ENCODE measurements around the gene CFAP298. TPM values are rescaled to one million over a fixed set of nuclear protein-coding genes. Genes with fewer than 3 reads are reported as not detected.
"Not testable (repeated sequence)": the region's sequence is repeated elsewhere in the genome, so short reads cannot be mapped to it uniquely, and the experiment has no call there.

CFAP298 gene
- 10 to 100 TPM; 22.8 to 41.2 (median 32.8) TPM for total RNA-seq

- TF ChIP-seq POLR2A (IDR thresholded peaks at IDR 0.05; ENCODE audit: low read depth) (no peak), EP300 (IDR thresholded peaks at IDR 0.05) (no peak), CTCF (IDR thresholded peaks at IDR 0.05) (no peak), POLR2AphosphoS5 (IDR thresholded peaks at IDR 0.05) (peak; percentile 61 to 65)
- DNase-seq (ENCODE audit: extremely low spot score): peak; percentile 97
- H3K9me3 ChIP-seq: no peaks in the 10 kb centered on the region
- peaks cover 8 to 29% (median 22%) of the 10 kb centered on the region in 4 donors for H3K4me1 ChIP-seq
- H3K4me3 ChIP-seq: peak within 1 kb of the TSS; percentile 74 to 98 (median 86)
- H3K27me3 ChIP-seq: peaks cover 0 to 4% (median 0%) of the 10 kb centered on the region in 4 donors
- intact Hi-C loops (cut with DNase I): loop anchor here (5.0 kb wide), 1 partner anchor 115 kb away; the partner anchor contains the start of gene SYNJ1
- H3K36me3 ChIP-seq: peaks cover 11 to 30% (median 23%) of the 10 kb centered on the region in 4 donors
- under 1% methylated on average over 76 of the region's 81 CpGs for WGBS
- peak within 1 kb of the TSS; percentile 86 to 92 (median 90) for H3K27ac ChIP-seq (replicated peaks in 1 of 4)
Observed at GRCh38 chr21:32612075-32612998, at the start of gene CFAP298. CFAP298 (minus strand) TSS chr21:32612377; CDS start chr21:32612243, 134 bp downstream.

GRCh38 chr21:32661026-32661782 lies 49.0 kb upstream of the CFAP298 start:
- H3K4me1 ChIP-seq; DNase-seq (ENCODE audit: extremely low spot score); H3K9me3 ChIP-seq; H3K4me3 ChIP-seq; intact Hi-C loops (cut with DNase I); H3K27me3 ChIP-seq: not testable (repeated sequence)
- 89% methylated on average over 13 of the region's 13 CpGs for WGBS
- Histone ChIP-seq H3K27ac (replicated peaks in 1 of 4) (peak overlapping the region in 1 of 4 donors; percentile 35), H3K36me3 (peaks cover 38 to 89% (median 55%) of the 10 kb centered on the region in 4 donors)

- 97% methylated on average over 9 of the region's 9 CpGs for WGBS
- no peaks in the 10 kb centered on the region for H3K9me3 ChIP-seq
- no peaks in the 10 kb centered on the region for H3K27me3 ChIP-seq
- intact Hi-C loops (cut with DNase I): no loop called here
- peaks cover 0 to 9% (median 0%) of the 10 kb centered on the region in 4 donors for H3K4me1 ChIP-seq
- DNase-seq (ENCODE audit: extremely low spot score): no peak
- H3K27ac ChIP-seq (replicated peaks in 1 of 4): no peak overlapping the region
- TF ChIP-seq CTCF (IDR thresholded peaks at IDR 0.05) (no peak), POLR2A (IDR thresholded peaks at IDR 0.05; ENCODE audit: low read depth) (no peak), POLR2AphosphoS5 (IDR thresholded peaks at IDR 0.05) (no peak), EP300 (IDR thresholded peaks at IDR 0.05) (no peak)
- no peak overlapping the region for H3K4me3 ChIP-seq
- H3K36me3 ChIP-seq: peaks cover 14 to 78% (median 44%) of the 10 kb centered on the region in 4 donors
Observed at GRCh38 chr21:32658524-32658923, 46.3 kb upstream of the CFAP298 start.

- intact Hi-C loops (cut with DNase I): no loop called here
- no peaks in the 10 kb centered on the region for H3K27me3 ChIP-seq
- no peaks in the 10 kb centered on the region for H3K4me1 ChIP-seq
- peak; percentile 23 to 40 (median 24) for TF ChIP-seq CTCF (IDR thresholded peaks at IDR 0.05)
- TF ChIP-seq EP300 (IDR thresholded peaks at IDR 0.05): no peak
- H3K27ac ChIP-seq (replicated peaks in 1 of 4): no peak overlapping the region
- no peak for DNase-seq (ENCODE audit: extremely low spot score)
- no peaks in the 10 kb centered on the region for H3K9me3 ChIP-seq
- WGBS: 88% methylated on average over 2 of the region's 2 CpGs
- no peak overlapping the region for H3K4me3 ChIP-seq
- H3K36me3 ChIP-seq: peaks cover 8 to 62% (median 43%) of the 10 kb centered on the region in 4 donors
Observed at GRCh38 chr21:32653326-32653901, 41.2 kb upstream of the CFAP298 start.

- TF ChIP-seq POLR2A (IDR thresholded peaks at IDR 0.05; ENCODE audit: low read depth): no peak
- TF ChIP-seq POLR2AphosphoS5 (IDR thresholded peaks at IDR 0.05): no peak
- TF ChIP-seq CTCF (IDR thresholded peaks at IDR 0.05): no peak
- no peak for TF ChIP-seq EP300 (IDR thresholded peaks at IDR 0.05)
- H3K4me3 ChIP-seq: no peak overlapping the region
- intact Hi-C loops (cut with DNase I): no loop called here
- no peaks in the 10 kb centered on the region for H3K9me3 ChIP-seq
- no peak overlapping the region for H3K27ac ChIP-seq (replicated peaks in 1 of 4)
- no peaks in the 10 kb centered on the region for H3K27me3 ChIP-seq
- no peaks in the 10 kb centered on the region for H3K4me1 ChIP-seq
- no peak for DNase-seq (ENCODE audit: extremely low spot score)
- peaks cover 29 to 74% (median 47%) of the 10 kb centered on the region in 4 donors for H3K36me3 ChIP-seq
Observed at GRCh38 chr21:32648165-32648564, 36.0 kb upstream of the CFAP298 start.
